Endothelial cell of umbilical vein (primary cell): Measurements from ENCODE around the gene EPHA4. TPM values are rescaled to one million over a fixed set of nuclear protein-coding genes. Genes with fewer than 3 reads are reported as not detected.

Experiments
- BruUV-seq: library from RNA; stranded (reverse); fragments of 400-500 nt; replicated peaks from 2 replicates; lab custom pipeline; 2021; lab: Mats Ljungman, UMichigan
- CTCF ChIA-PET: fragments of 300-600, 350-600 bp; sonication (Branson Sonifier 250); formaldehyde crosslinking; loops from one replicate; lab custom pipeline; 2021; ENCODE audit warnings: antibody characterized with exemption, inconsistent platforms; lab: Charles Lee
- POLR2A ChIA-PET: fragments of 300-600, 350-600 bp; sonication (Branson Sonifier 250); formaldehyde crosslinking; loops from one replicate; lab custom pipeline; 2021; ENCODE audit warnings: antibody characterized with exemption, inconsistent platforms; lab: Charles Lee
- DNase-seq: peaks from one replicate; pipeline ENCODE4 v3.0.0-alpha.2; 2011; ENCODE audit warnings: low read depth, low spot score
- FAIRE-seq: peaks from 2 replicates; lab custom pipeline; 2011; peaks lifted over from hg19 to GRCh38; lab: Jason Lieb, UNC
- H2AFZ ChIP-seq: 2 replicates; pipeline ENCODE4 v1.6.0; 2012; ENCODE audit warnings: low read depth, low read length, control low read depth, inconsistent platforms
- H3K27ac ChIP-seq: 2 replicates; pipeline ENCODE4 v1.5.1; 2011; ENCODE audit warnings: low read depth, mild to moderate bottlenecking, control low read depth, low read length, moderate library complexity; ENCODE audit not compliant: insufficient read depth
- H3K27me3 ChIP-seq, 2 experiments: 2 replicates each; pipeline versions ENCODE4 v1.6.0 to v1.6.1; 2011; ENCODE audit warnings: low read length in 2 of 2, mixed read lengths in 1 of 2; ENCODE audit not compliant: control insufficient read depth in 2 of 2, insufficient read depth in 2 of 2
- H3K36me3 ChIP-seq, 2 experiments: 2 replicates in 1 of 2; 3 replicates in 1 of 2; pipeline ENCODE4 v1.5.1; 2011; ENCODE audit warnings: low read length in 2 of 2, mild to moderate bottlenecking in 1 of 2, moderate library complexity in 1 of 2; ENCODE audit not compliant: control insufficient read depth in 2 of 2, insufficient read depth in 2 of 2; ENCODE audit errors: extremely low read depth in 1 of 2
- H3K4me1 ChIP-seq: 3 replicates; pipeline ENCODE4 v1.5.1; 2011; ENCODE audit warnings: mild to moderate bottlenecking, low read length; ENCODE audit not compliant: control insufficient read depth, insufficient read depth; ENCODE audit errors: extremely low read depth
- H3K4me2 ChIP-seq: 2 replicates; pipeline ENCODE4 v1.6.1; 2011; ENCODE audit warnings: low read length, control low read depth, mixed read lengths; ENCODE audit not compliant: insufficient read depth
- H3K4me3 ChIP-seq, 3 experiments: fragments of 200-600 bp in 1 of 3; sonication (generic), shearing (Covaris generic) in 1 of 3; replicated peaks in 1 of 3; 2 replicates each; pipeline ENCODE4 v1.5.1; 2011 to 2016; ENCODE audit warnings: control low read depth in 3 of 3, low read length in 3 of 3, mild to moderate bottlenecking in 2 of 3, inconsistent platforms in 1 of 3, low read depth in 1 of 3, moderate library complexity in 1 of 3; ENCODE audit not compliant: insufficient read depth in 1 of 3
- H3K79me2 ChIP-seq: 2 replicates; pipeline ENCODE4 v1.6.0; 2012; ENCODE audit warnings: low read length, inconsistent platforms; ENCODE audit not compliant: control insufficient read depth, insufficient read depth
- H3K9ac ChIP-seq: replicated peaks from 2 replicates; pipeline ENCODE3; 2011; ENCODE audit warnings: low read length, control low read depth; ENCODE audit not compliant: insufficient read depth; ENCODE audit errors: extremely low read depth
- H3K9me1 ChIP-seq: replicated peaks from 3 replicates; pipeline ENCODE4 v1.6.0; 2011; ENCODE audit warnings: mild to moderate bottlenecking, low read length; ENCODE audit not compliant: control insufficient read depth, insufficient read depth; ENCODE audit errors: extremely low read depth
- H3K9me3 ChIP-seq: replicated peaks from 2 replicates; pipeline ENCODE4 v1.5.1; 2012; ENCODE audit warnings: low read length, inconsistent platforms; ENCODE audit not compliant: control insufficient read depth, insufficient read depth
- H4K20me1 ChIP-seq: replicated peaks from 2 replicates; pipeline ENCODE3; 2011; ENCODE audit warnings: mild to moderate bottlenecking, low read length; ENCODE audit not compliant: control insufficient read depth, insufficient read depth; ENCODE audit errors: extremely low read depth
- EZH2 ChIP-seq: IDR thresholded peaks from 2 replicates; pipeline ENCODE4 v1.6.1; 2012; ENCODE audit warnings: borderline replicate concordance, low read depth, mild to moderate bottlenecking, moderate library complexity, low read length, inconsistent platforms; ENCODE audit not compliant: severe bottlenecking
- FOS ChIP-seq: IDR thresholded peaks from 2 replicates; pipeline ENCODE4 v1.6.1; 2011; ENCODE audit warnings: mild to moderate bottlenecking, low read length, moderate library complexity, borderline replicate concordance; ENCODE audit not compliant: insufficient read depth
- GATA2 ChIP-seq: IDR thresholded peaks from 2 replicates; pipeline ENCODE4 v1.7.0; 2011; ENCODE audit warnings: low read depth, mild to moderate bottlenecking, moderate library complexity, mixed read lengths, low read length; ENCODE audit not compliant: insufficient read length, insufficient read depth
- JUN ChIP-seq: IDR thresholded peaks from 2 replicates; pipeline ENCODE4 v1.6.1; 2011; ENCODE audit warnings: borderline replicate concordance, low read depth; ENCODE audit not compliant: insufficient read length, insufficient read depth
- MYC ChIP-seq: IDR thresholded peaks from one replicate; pipeline ENCODE4 v1.6.1; 2011; ENCODE audit warnings: mild to moderate bottlenecking, low read depth, low read length
- POLR2A ChIP-seq: IDR thresholded peaks from 2 replicates; pipeline ENCODE4 v1.6.1; 2012; ENCODE audit warnings: low read depth, mild to moderate bottlenecking, control low read depth, low read length
- POLR2AphosphoS5 ChIP-seq: IDR thresholded peaks from 2 replicates; pipeline ENCODE4 v1.6.1; 2012; ENCODE audit warnings: low read depth, mild to moderate bottlenecking, control low read depth, low read length, moderate library complexity; ENCODE audit not compliant: insufficient read depth
- dilution Hi-C: fragments of 300-500 bp; cut with MboI; formaldehyde crosslinking; loops from one replicate; pipeline ENCODE4 v1.15.0; 2019; ENCODE audit warnings: low sequenced_read_pairs; ENCODE audit not compliant: extremely low pct_ligation_motif_present
- intact Hi-C: fragments of 100-400 bp; cut with micrococcal nuclease; formaldehyde crosslinking; loops from one replicate; pipeline ENCODE4 v1.10.0; 2022
- polyA plus RNA-seq, 4 experiments: library from polyadenylated mRNA; depleted of rRNA in 3 of 4; stranded (reverse) in 3 of 4; unstranded in 1 of 4; fragments of >200 nt; gene quantifications; 2 replicates each; pipeline versions ENCODE4 v1.2.1 to v1.2.3, GENCODE V29; 2011 to 2012; ENCODE audit warnings: missing spikeins in 1 of 4
- total RNA-seq: library from RNA; stranded (reverse); gene quantifications from 2 replicates; pipeline ENCODE4 v1.2.3, GENCODE V29; 2021
- TF ChIP-seq, protein P1 (sequence below): IDR thresholded peaks from 2 replicates; pipeline ENCODE4 v1.6.1; 2011; ENCODE audit not compliant: insufficient read depth, insufficient read length
- TF ChIP-seq, protein P2 (sequence below), 2 donors: IDR thresholded peaks; 1 replicate in 1 of 2; 2 replicates in 1 of 2; pipeline ENCODE4 v1.5.1; 2011; ENCODE audit warnings: low read length in 2 of 2, mild to moderate bottlenecking in 2 of 2, moderate library complexity in 2 of 2, control low read depth in 1 of 2, inconsistent platforms in 1 of 2, low read depth in 1 of 2; ENCODE audit not compliant: insufficient read depth in 1 of 2; ENCODE audit errors: extremely low read depth in 1 of 2

Gene EPHA4
- total and polyA plus RNA-seq, 2 donors (not counting 3 experiments of a cell fraction or from before 2014, with no cell fraction given): 11.9 to 19.8 TPM

DNA sequence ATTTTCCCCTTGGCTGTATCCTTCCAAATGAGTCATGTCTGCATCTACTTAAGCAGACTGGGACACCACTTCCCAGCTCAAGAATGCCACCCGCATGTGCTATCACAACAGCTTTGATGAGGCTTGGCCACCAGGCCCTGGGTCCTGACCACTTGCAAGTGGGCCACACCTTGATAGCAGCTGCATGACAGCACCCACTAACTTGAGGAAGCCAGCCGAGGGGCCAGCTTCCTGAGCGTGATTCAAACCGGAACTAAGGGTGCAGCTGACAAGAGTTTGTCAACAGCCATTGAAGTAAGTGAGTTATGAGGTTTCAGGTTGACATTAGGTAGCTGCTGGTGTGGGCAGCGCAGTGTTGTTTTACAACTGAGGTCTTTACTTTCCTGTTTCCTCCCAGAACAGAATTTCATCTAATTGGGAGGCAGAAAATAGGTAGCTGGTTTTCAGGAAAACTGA lies 54.4 kb downstream of the EPHA4 start:
- dilution Hi-C loops: no loop called here
- no TSS peak for BruUV-seq
- CTCF ChIA-PET: interaction anchor here (1.1 to 1.7 kb wide), 3 partner anchors 17 to 74 kb away, joined by 4 to 10 read pairs (median 4); partner anchors contain the start of gene EPHA4

More for the DNA sequence above, 54.4 kb downstream of the EPHA4 start:
- intact Hi-C loops: loop anchor here (1.0 to 5.0 kb wide), 5 partner anchors 10 to 95 kb away; partner anchors contain the start of gene EPHA4
- Histone ChIP-seq H3K4me1 (peaks cover 33% of the 10 kb centered on the region), H3K4me3 (no peak overlapping the region), H3K79me2 (no peaks in the 10 kb centered on the region), H3K9me3 (no peaks in the 10 kb centered on the region), H3K9ac (no peak overlapping the region), H3K4me2 (peak overlapping the region; percentile 44), H3K9me1 (no peaks in the 10 kb centered on the region), H2AFZ (peak overlapping the region; percentile 28), H3K27ac (peak overlapping the region; percentile 70), H4K20me1 (no peaks in the 10 kb centered on the region), H3K36me3 (no peaks in the 10 kb centered on the region), H3K27me3 (no peaks in the 10 kb centered on the region)
- DNase-seq: peak; percentile 72
- POLR2A ChIA-PET: interaction anchor here (1.4 kb wide), 1 partner anchor 12 kb away, joined by 5 read pairs; no protein-coding TSS in a partner anchor
- FAIRE-seq: peak; percentile 74
- TF ChIP-seq JUN: no peak
- TF ChIP-seq, protein P1, sequence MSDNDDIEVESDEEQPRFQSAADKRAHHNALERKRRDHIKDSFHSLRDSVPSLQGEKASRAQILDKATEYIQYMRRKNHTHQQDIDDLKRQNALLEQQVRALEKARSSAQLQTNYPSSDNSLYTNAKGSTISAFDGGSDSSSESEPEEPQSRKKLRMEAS: no peak
- TF ChIP-seq GATA2: peak; percentile 61
- TF ChIP-seq FOS: peak; percentile 51
- peak; percentile 66 for TF ChIP-seq POLR2AphosphoS5
- TF ChIP-seq EZH2: no peak
- no peak for TF ChIP-seq MYC
- TF ChIP-seq, protein P2, sequence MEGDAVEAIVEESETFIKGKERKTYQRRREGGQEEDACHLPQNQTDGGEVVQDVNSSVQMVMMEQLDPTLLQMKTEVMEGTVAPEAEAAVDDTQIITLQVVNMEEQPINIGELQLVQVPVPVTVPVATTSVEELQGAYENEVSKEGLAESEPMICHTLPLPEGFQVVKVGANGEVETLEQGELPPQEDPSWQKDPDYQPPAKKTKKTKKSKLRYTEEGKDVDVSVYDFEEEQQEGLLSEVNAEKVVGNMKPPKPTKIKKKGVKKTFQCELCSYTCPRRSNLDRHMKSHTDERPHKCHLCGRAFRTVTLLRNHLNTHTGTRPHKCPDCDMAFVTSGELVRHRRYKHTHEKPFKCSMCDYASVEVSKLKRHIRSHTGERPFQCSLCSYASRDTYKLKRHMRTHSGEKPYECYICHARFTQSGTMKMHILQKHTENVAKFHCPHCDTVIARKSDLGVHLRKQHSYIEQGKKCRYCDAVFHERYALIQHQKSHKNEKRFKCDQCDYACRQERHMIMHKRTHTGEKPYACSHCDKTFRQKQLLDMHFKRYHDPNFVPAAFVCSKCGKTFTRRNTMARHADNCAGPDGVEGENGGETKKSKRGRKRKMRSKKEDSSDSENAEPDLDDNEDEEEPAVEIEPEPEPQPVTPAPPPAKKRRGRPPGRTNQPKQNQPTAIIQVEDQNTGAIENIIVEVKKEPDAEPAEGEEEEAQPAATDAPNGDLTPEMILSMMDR (IDR thresholded peaks at IDR 0.05; ENCODE audit: extremely low read depth in 1 of 2, insufficient read depth in 1 of 2, low read depth in 1 of 2, low read length in 2 of 2): no peak
- TF ChIP-seq POLR2A: no peak
